ENCODE measurements around the gene DENND4B. TPM values are rescaled to one million over a fixed set of nuclear protein-coding genes. Genes with fewer than 3 reads are reported as not detected.

Gene DENND4B
- polyA plus RNA-seq, 1 of the 3 experiments (the other 2 are of a cell fraction): 29.6 TPM

DNA sequence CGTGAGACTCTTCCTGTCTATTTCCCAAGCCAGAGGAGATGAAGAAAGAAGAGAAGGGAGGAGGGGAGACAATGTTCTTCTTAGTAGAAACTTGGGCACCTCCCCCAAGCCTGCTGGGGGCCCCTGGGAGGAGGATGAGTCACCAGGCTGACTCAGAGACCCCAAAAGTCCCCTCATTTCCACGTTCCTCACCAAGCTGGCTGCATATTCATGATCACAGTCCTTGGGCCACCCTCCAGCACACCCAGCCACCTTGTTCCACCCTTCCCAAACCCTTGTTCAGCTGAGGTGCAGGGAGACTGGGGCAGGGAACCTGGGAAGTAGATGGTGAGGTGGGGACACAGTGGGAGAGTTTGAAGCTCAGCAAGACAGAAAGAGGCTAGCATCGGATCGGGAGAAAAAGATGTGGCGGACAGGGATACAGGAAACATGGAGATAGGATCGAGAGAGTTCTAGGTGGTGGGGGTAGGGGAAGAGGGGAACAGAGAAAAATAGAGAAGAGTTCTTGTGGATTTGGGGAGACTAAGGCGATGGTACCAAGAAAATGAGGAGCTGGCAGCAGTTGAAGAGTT is 38.9 kb upstream of the DENND4B start:
- DNase-seq: no peak
- H3K9me3 ChIP-seq: no peaks in the 10 kb centered on the region
- H3F3A ChIP-seq (replicated peaks; ENCODE audit: insufficient read depth): peaks cover 22% of the 10 kb centered on the region
- TF ChIP-seq JUND (IDR thresholded peaks at IDR 0.05) (peak; percentile 77), MAX (IDR thresholded peaks at IDR 0.05; ENCODE audit: low read depth) (0 out of 2 replicates have a peak, but pooled peaks have one; percentile 34), EZH2phosphoT487 (IDR thresholded peaks at IDR 0.05; ENCODE audit: borderline replicate concordance, low read depth) (no peak), TCF12 (IDR thresholded peaks at IDR 0.05) (0 out of 2 replicates have a peak, but pooled peaks have one; percentile 25), FOSL2 (IDR thresholded peaks at IDR 0.05; ENCODE audit: borderline replicate concordance, low read depth) (peak; percentile 88)
- TF ChIP-seq, protein P1, sequence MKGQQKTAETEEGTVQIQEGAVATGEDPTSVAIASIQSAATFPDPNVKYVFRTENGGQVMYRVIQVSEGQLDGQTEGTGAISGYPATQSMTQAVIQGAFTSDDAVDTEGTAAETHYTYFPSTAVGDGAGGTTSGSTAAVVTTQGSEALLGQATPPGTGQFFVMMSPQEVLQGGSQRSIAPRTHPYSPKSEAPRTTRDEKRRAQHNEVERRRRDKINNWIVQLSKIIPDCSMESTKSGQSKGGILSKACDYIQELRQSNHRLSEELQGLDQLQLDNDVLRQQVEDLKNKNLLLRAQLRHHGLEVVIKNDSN (IDR thresholded peaks at IDR 0.05; ENCODE audit: borderline replicate concordance, low read depth): no peak
- H3K27ac ChIP-seq (ENCODE audit: low read depth in 2 of 2, low read length in 1 of 2): peak overlapping the region; percentile 67 to 86
- peaks cover 25% of the 10 kb centered on the region for H3K79me2 ChIP-seq (ENCODE audit: insufficient read depth)
- 15% methylated on average over 7 of the region's 7 CpGs for whole genome bisulfite sequencing (ENCODE audit: low lambda C conversion rate)
- POLR2A ChIA-PET: interaction anchor here (0.6 to 2.7 kb wide), 6 partner anchors 8 to 183 kb away, joined by 3 to 17 read pairs (median 4); partner anchors contain the start of genes CREB3L4, CRTC2, JTB and SLC39A1
- H4K20me1 ChIP-seq (ENCODE audit: insufficient read depth): no peaks in the 10 kb centered on the region
- H3K9ac ChIP-seq: peak overlapping the region; percentile 86
- no peaks in the 10 kb centered on the region for H3K9me2 ChIP-seq
- H3K27me3 ChIP-seq (ENCODE audit: insufficient read depth): no peaks in the 10 kb centered on the region
- CTCF ChIA-PET: interaction anchor here (0.9 to 4.9 kb wide), 13 partner anchors 11 to 400 kb away, joined by 3 to 68 read pairs (median 10); partner anchors contain the start of genes CHTOP, CRTC2, DENND4B and JTB
- H3K36me3 ChIP-seq (replicated peaks in 1 of 2; ENCODE audit: control insufficient read depth in 1 of 2, insufficient read depth in 2 of 2, low read length in 1 of 2): peaks cover 15 to 28% of the 10 kb centered on the region in 2 experiments
- peak overlapping the region; percentile 99 for H3K4me2 ChIP-seq
- peaks cover 15 to 16% of the 10 kb centered on the region in 2 experiments for H3K4me1 ChIP-seq (ENCODE audit: control insufficient read depth in 1 of 2, insufficient read depth in 2 of 2, low read depth in 1 of 2, low read length in 1 of 2)
- H2AFZ ChIP-seq (ENCODE audit: low read depth): peak overlapping the region; percentile 79
- peak overlapping the region; percentile 81 to 90 for H3K4me3 ChIP-seq (ENCODE audit: low read depth in 2 of 2, low read length in 1 of 2)

- H4K20me1 ChIP-seq (ENCODE audit: insufficient read depth): no peaks in the 10 kb centered on the region
- H3K9me2 ChIP-seq: no peaks in the 10 kb centered on the region
- ChIA-PET CTCF (interaction anchor here (0.9 to 4.9 kb wide), 5 partner anchors 9 to 187 kb away, joined by 3 to 68 read pairs (median 50); partner anchors contain the start of genes CRTC2, JTB and SLC39A1), POLR2A (interaction anchor here (0.6 to 2.7 kb wide), 2 partner anchors 17 to 182 kb away, joined by 3 to 9 read pairs; partner anchors contain the start of gene CREB3L4)
- WGBS (ENCODE audit: low lambda C conversion rate): 86% methylated on average over 6 of the region's 6 CpGs
- peaks cover 24% of the 10 kb centered on the region for H3F3A ChIP-seq (replicated peaks; ENCODE audit: insufficient read depth)
- H3K4me3 ChIP-seq (ENCODE audit: low read depth in 2 of 2, low read length in 1 of 2): peak overlapping the region; percentile 81 to 90; a peak in 3 of 4 replicates
- H2AFZ ChIP-seq (ENCODE audit: low read depth): no peak overlapping the region
- no peaks in the 10 kb centered on the region for H3K27me3 ChIP-seq (ENCODE audit: insufficient read depth)
- peaks cover 11 to 14% of the 10 kb centered on the region in 2 experiments for H3K4me1 ChIP-seq (ENCODE audit: control insufficient read depth in 1 of 2, insufficient read depth in 2 of 2, low read depth in 1 of 2, low read length in 1 of 2)
- H3K27ac ChIP-seq (ENCODE audit: low read depth in 2 of 2, low read length in 1 of 2): no peak overlapping the region
- H3K4me2 ChIP-seq: peak overlapping the region; percentile 99
- H3K79me2 ChIP-seq (ENCODE audit: insufficient read depth): peaks cover 25% of the 10 kb centered on the region
- no peaks in the 10 kb centered on the region for H3K9me3 ChIP-seq
- no peak for DNase-seq
- peaks cover 15 to 34% of the 10 kb centered on the region in 2 experiments for H3K36me3 ChIP-seq (replicated peaks in 1 of 2; ENCODE audit: control insufficient read depth in 1 of 2, insufficient read depth in 2 of 2, low read length in 1 of 2)
- peak overlapping the region; percentile 86; the same call in 1 of the 2 replicates for H3K9ac ChIP-seq
- TF ChIP-seq GABPA (IDR thresholded peaks at IDR 0.05; ENCODE audit: low read depth) (no peak), NRF1 (IDR thresholded peaks at IDR 0.05; ENCODE audit: low read depth, low read length) (no peak), FOXM1 (IDR thresholded peaks at IDR 0.05; ENCODE audit: low read depth) (no peak), USF2 (IDR thresholded peaks at IDR 0.05; ENCODE audit: borderline replicate concordance, low read depth, low read length) (no peak), TCF12 (IDR thresholded peaks at IDR 0.05) (no peak), YY1 (IDR thresholded peaks at IDR 0.05; ENCODE audit: low read depth) (no peak), MEF2A (IDR thresholded peaks at IDR 0.05; ENCODE audit: borderline replicate concordance, low read depth) (no peak), RAD21 (IDR thresholded peaks at IDR 0.05; ENCODE audit: low read length) (no peak), PBX3 (IDR thresholded peaks at IDR 0.05) (no peak), CHD2 (IDR thresholded peaks at IDR 0.05; ENCODE audit: low read length, partially characterized antibody) (no peak), RXRA (IDR thresholded peaks at IDR 0.05; ENCODE audit: borderline replicate concordance, low read depth) (no peak), EZH2phosphoT487 (IDR thresholded peaks at IDR 0.05; ENCODE audit: borderline replicate concordance, low read depth) (no peak), SMC3 (IDR thresholded peaks at IDR 0.05; ENCODE audit: low read depth, low read length) (no peak)
- TF ChIP-seq, protein P1 (IDR thresholded peaks at IDR 0.05; ENCODE audit: borderline replicate concordance, low read depth): no peak
- TF ChIP-seq, protein P2, sequence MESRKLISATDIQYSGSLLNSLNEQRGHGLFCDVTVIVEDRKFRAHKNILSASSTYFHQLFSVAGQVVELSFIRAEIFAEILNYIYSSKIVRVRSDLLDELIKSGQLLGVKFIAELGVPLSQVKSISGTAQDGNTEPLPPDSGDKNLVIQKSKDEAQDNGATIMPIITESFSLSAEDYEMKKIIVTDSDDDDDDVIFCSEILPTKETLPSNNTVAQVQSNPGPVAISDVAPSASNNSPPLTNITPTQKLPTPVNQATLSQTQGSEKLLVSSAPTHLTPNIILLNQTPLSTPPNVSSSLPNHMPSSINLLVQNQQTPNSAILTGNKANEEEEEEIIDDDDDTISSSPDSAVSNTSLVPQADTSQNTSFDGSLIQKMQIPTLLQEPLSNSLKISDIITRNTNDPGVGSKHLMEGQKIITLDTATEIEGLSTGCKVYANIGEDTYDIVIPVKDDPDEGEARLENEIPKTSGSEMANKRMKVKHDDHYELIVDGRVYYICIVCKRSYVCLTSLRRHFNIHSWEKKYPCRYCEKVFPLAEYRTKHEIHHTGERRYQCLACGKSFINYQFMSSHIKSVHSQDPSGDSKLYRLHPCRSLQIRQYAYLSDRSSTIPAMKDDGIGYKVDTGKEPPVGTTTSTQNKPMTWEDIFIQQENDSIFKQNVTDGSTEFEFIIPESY (IDR thresholded peaks at IDR 0.05; ENCODE audit: borderline replicate concordance, low read depth): no peak
These were observed 37.8 kb upstream of the DENND4B start for GRCh38 chr1:153984123-153984894.

Measured in SK-N-SH (cell line).